Uterus (tissue), 2 donors: ENCODE results near the gene COL5A1.

Source experiments
- CTCF ChIP-seq, 4 experiments: fragments of 200-600 bp in 2 of 4; fragments of 450-650 bp in 2 of 4; sonication (generic) in 2 of 4; IDR thresholded peaks; one replicate each; pipeline ENCODE4 v1.5.1; 2016 to 2019; ENCODE audit warnings: antibody characterized with exemption in 4 of 4, mild to moderate bottlenecking in 2 of 4, moderate library complexity in 1 of 4
- POLR2A ChIP-seq, 2 donors: fragments of 450-650 bp; IDR thresholded peaks; one replicate each; pipeline ENCODE4 v1.6.1; 2016; ENCODE audit warnings: antibody characterized with exemption in 2 of 2, mild to moderate bottlenecking in 1 of 2, moderate library complexity in 1 of 2

DNA sequence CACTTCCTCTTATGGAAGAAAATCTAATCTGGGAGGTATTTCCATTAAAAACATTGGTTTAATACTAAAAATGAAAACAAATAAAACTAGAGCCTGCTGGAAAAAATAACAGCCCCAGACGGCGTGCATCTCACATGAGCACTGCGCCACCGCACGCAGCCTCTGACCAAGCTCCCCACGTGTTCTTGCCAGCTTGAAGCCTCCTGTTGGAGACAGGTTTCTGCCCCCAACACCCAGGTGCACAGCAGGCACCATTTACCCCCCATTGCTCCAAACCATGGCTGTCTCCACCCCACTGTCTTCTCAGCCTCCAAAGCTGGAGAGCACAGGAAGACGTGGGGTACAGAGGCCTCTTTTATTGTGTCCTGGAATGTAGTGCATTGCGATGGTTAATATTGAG lies 10.7 kb upstream of the COL5A1 start:
- TF ChIP-seq CTCF (IDR thresholded peaks at IDR 0.05) (no peak), POLR2A (IDR thresholded peaks at IDR 0.05) (no peak)
